ENCODE measurements around the gene DGKI. TPM values are rescaled to one million over a fixed set of nuclear protein-coding genes. Genes with fewer than 3 reads are reported as not detected.

DGKI gene
- total RNA-seq, 1 experiment from 2014 or later = not detected

GRCh38 chr7:137381045-137381444, 465.7 kb downstream of the DGKI start:
- CTCF ChIA-PET = no interaction called here

GRCh38 chr7:137373507-137373906, 473.3 kb downstream of the DGKI start:
- ChIA-PET POLR2A (no interaction called here), CTCF (no interaction called here)
- ATAC-seq = no peak
- DNase-seq (ENCODE audit: low read depth, low spot score) = no peak
- no TSS peak for BruUV-seq (replicated peaks)
- Histone ChIP-seq H3K4me1 (ENCODE audit: control insufficient read depth, insufficient read depth, low read length) (no peaks in the 10 kb centered on the region), H3K4me3 (ENCODE audit: low read depth in 2 of 2, low read length in 2 of 2) (no peak overlapping the region), H3K9me3 (ENCODE audit: control insufficient read depth, insufficient read depth, low read depth, low read length) (peaks cover 1% of the 10 kb centered on the region; the same call in 1 of the 2 replicates), H3K27me3 (ENCODE audit: control insufficient read depth, insufficient read depth, low read length) (no peaks in the 10 kb centered on the region), H3K36me3 (ENCODE audit: control insufficient read depth, insufficient read depth, low read length) (no peaks in the 10 kb centered on the region), H3K27ac (ENCODE audit: low read length) (no peak overlapping the region)
- intact Hi-C loops (cut with micrococcal nuclease; ENCODE audit: unreplicated experiment) = no loop called here
- in situ Hi-C loops (cut with HindIII; ENCODE audit: low pct_unique_long_range_greater_than_20kb, low sequenced_read_pairs) = no loop called here
- TF ChIP-seq TCF7L2 (IDR thresholded peaks at IDR 0.05; ENCODE audit: low read depth, low read length) = no peak

More at GRCh38 chr7:137381045-137381444, 465.7 kb downstream of the DGKI start:
- Histone ChIP-seq H3K4me3 (ENCODE audit: low read depth in 2 of 2, low read length in 2 of 2) (no peak overlapping the region), H3K27me3 (ENCODE audit: control insufficient read depth, insufficient read depth, low read length) (no peaks in the 10 kb centered on the region), H3K36me3 (ENCODE audit: control insufficient read depth, insufficient read depth, low read length) (no peaks in the 10 kb centered on the region), H3K27ac (ENCODE audit: low read length) (no peak overlapping the region), H3K4me1 (ENCODE audit: control insufficient read depth, insufficient read depth, low read length) (no peaks in the 10 kb centered on the region), H3K9me3 (ENCODE audit: control insufficient read depth, insufficient read depth, low read depth, low read length) (peaks cover 3% of the 10 kb centered on the region; the same call in 1 of the 2 replicates)
- no TSS peak for BruUV-seq (replicated peaks)
- no peak for ATAC-seq
- POLR2A ChIA-PET = no interaction called here
- DNase-seq (ENCODE audit: low read depth, low spot score) = no peak
- no peak for TF ChIP-seq TCF7L2 (IDR thresholded peaks at IDR 0.05; ENCODE audit: low read depth, low read length)
- TF ChIP-seq SIN3A (IDR thresholded peaks at IDR 0.05; ENCODE audit: borderline replicate concordance, insufficient read depth, low read depth, low read length) = no peak
- no peak for TF ChIP-seq REST (IDR thresholded peaks at IDR 0.05; ENCODE audit: insufficient read depth in 1 of 2, low read depth in 2 of 2, low read length in 1 of 2)
- no peak for TF ChIP-seq POLR2AphosphoS5 (IDR thresholded peaks at IDR 0.05; ENCODE audit: low read depth, low read length)
- TF ChIP-seq CTCF (IDR thresholded peaks at IDR 0.05) = no peak
- intact Hi-C loops (cut with micrococcal nuclease; ENCODE audit: unreplicated experiment) (no loop called here), in situ Hi-C loops (cut with HindIII; ENCODE audit: low pct_unique_long_range_greater_than_20kb, low sequenced_read_pairs) (no loop called here)

- ChIA-PET POLR2A (no interaction called here), CTCF (no interaction called here)
- H3K27me3 ChIP-seq (ENCODE audit: control insufficient read depth, insufficient read depth, low read length) = no peaks in the 10 kb centered on the region
- no peak overlapping the region for H3K27ac ChIP-seq (ENCODE audit: low read length)
- no peak for TF ChIP-seq SIN3A (IDR thresholded peaks at IDR 0.05; ENCODE audit: borderline replicate concordance, insufficient read depth, low read depth, low read length)
- TF ChIP-seq POLR2AphosphoS5 (IDR thresholded peaks at IDR 0.05; ENCODE audit: low read depth, low read length) = no peak
- no peak for TF ChIP-seq TCF7L2 (IDR thresholded peaks at IDR 0.05; ENCODE audit: low read depth, low read length)
- no peak for TF ChIP-seq CTCF (IDR thresholded peaks at IDR 0.05)
- no peak for TF ChIP-seq REST (IDR thresholded peaks at IDR 0.05; ENCODE audit: insufficient read depth in 1 of 2, low read depth in 2 of 2, low read length in 1 of 2)
- DNase-seq (ENCODE audit: low read depth, low spot score) (no peak), ATAC-seq (no peak)
- intact Hi-C loops (cut with micrococcal nuclease; ENCODE audit: unreplicated experiment) = no loop called here
- in situ Hi-C loops (cut with HindIII; ENCODE audit: low pct_unique_long_range_greater_than_20kb, low sequenced_read_pairs) = no loop called here
- BruUV-seq (replicated peaks) = no TSS peak
- no peaks in the 10 kb centered on the region for H3K4me1 ChIP-seq (ENCODE audit: control insufficient read depth, insufficient read depth, low read length)
- peaks cover 3% of the 10 kb centered on the region; the same call in 1 of the 2 replicates for H3K9me3 ChIP-seq (ENCODE audit: control insufficient read depth, insufficient read depth, low read depth, low read length)
- no peak overlapping the region for H3K4me3 ChIP-seq (ENCODE audit: low read depth in 2 of 2, low read length in 2 of 2)
- no peaks in the 10 kb centered on the region for H3K36me3 ChIP-seq (ENCODE audit: control insufficient read depth, insufficient read depth, low read length)
These were observed 475.2 kb downstream of the DGKI start for GRCh38 chr7:137371616-137372015.
